HEK293 (cell line): Measurements from ENCODE around the gene SGSM2.

Experiments used
- CTCF ChIA-PET: fragments of 350-600 bp; formaldehyde crosslinking; extraction: SDS; loops from one replicate; lab custom pipeline; 2021; ENCODE audit warnings: antibody characterized with exemption; lab: Yijun Ruan, JAX
- POLR2A ChIA-PET: fragments of 300-600 bp; formaldehyde crosslinking; extraction: SDS; loops from one replicate; lab custom pipeline; 2020; ENCODE audit warnings: antibody characterized with exemption, inconsistent platforms; lab: Yijun Ruan, JAX
- H3K27ac ChIP-seq: fragments of 200-500 bp; sonication (Bioruptor generic); 2 replicates; pipeline ENCODE4 v1.5.1; 2014; ENCODE audit warnings: low read depth, low read length, control low read depth, inconsistent platforms; ENCODE audit errors: extremely low read depth
- H3K36me3 ChIP-seq, 2 experiments: fragments of 200-500 bp in 1 of 2; sonication (Bioruptor generic) in 1 of 2; 1 replicate in 1 of 2; 2 replicates in 1 of 2; pipeline ENCODE4 v1.5.1; 2014 to 2017; ENCODE audit warnings: inconsistent platforms in 2 of 2, low read length in 2 of 2; ENCODE audit not compliant: control insufficient read depth in 2 of 2, insufficient read depth in 1 of 2
- H3K4me1 ChIP-seq: fragments of 200-500 bp; sonication (Bioruptor generic); 2 replicates; pipeline ENCODE4 v1.5.1; 2014; ENCODE audit warnings: mild to moderate bottlenecking, low read length, inconsistent platforms; ENCODE audit not compliant: control insufficient read depth, insufficient read depth
- H3K4me3 ChIP-seq: 2 replicates; pipeline ENCODE4 v1.5.1; 2011; ENCODE audit warnings: low read depth, mild to moderate bottlenecking, control low read depth, low read length, moderate library complexity
- H3K9me3 ChIP-seq: fragments of 200-500 bp; sonication (Bioruptor generic); 2 replicates; pipeline ENCODE4 v1.5.1; 2014; ENCODE audit warnings: low read depth, low read length, inconsistent platforms; ENCODE audit not compliant: control insufficient read depth, insufficient read depth
- BCL11A ChIP-seq: fragments of 450-650 bp; formaldehyde crosslinking; IDR thresholded peaks from 2 replicates; pipeline ENCODE4 v1.5.1; 2016; ENCODE audit warnings: low read depth, missing biosample characterization, missing genetic modification characterization
- HOXC10 ChIP-seq: sonication (generic); formaldehyde crosslinking; IDR thresholded peaks from 2 replicates; pipeline ENCODE4 v1.8.1; 2023; ENCODE audit warnings: mild to moderate bottlenecking, missing genetic modification reagents
- PRDM1 ChIP-seq: fragments of 450-650 bp; formaldehyde crosslinking; IDR thresholded peaks from 2 replicates; pipeline ENCODE4; 2016; ENCODE audit warnings: missing biosample characterization, missing genetic modification characterization
- PRDM2 ChIP-seq: fragments of 450-650 bp; formaldehyde crosslinking; IDR thresholded peaks from 2 replicates; pipeline ENCODE4 v1.5.1; 2016; ENCODE audit warnings: missing biosample characterization, missing genetic modification characterization, borderline replicate concordance
- SALL2 ChIP-seq: fragments of 450-650 bp; formaldehyde crosslinking; IDR thresholded peaks from 2 replicates; pipeline ENCODE4 v1.5.0; 2017; ENCODE audit warnings: missing biosample characterization, mild to moderate bottlenecking, missing genetic modification characterization, borderline replicate concordance
- SETDB1 ChIP-seq: IDR thresholded peaks from one replicate; pipeline ENCODE4 v1.6.1; 2017; ENCODE audit warnings: mild to moderate bottlenecking, low read length, moderate library complexity, mixed read lengths; ENCODE audit not compliant: insufficient read length
- ZBTB11 ChIP-seq: fragments of 450-650 bp; formaldehyde crosslinking; conservative IDR thresholded peaks from 2 replicates; pipeline ENCODE4 v1.5.1; 2016; ENCODE audit warnings: low read depth, missing biosample characterization, missing genetic modification characterization
- ZBTB17 ChIP-seq: fragments of 450-650 bp; formaldehyde crosslinking; IDR thresholded peaks from 2 replicates; pipeline ENCODE4 v1.5.1; 2016; ENCODE audit warnings: missing biosample characterization, missing genetic modification characterization
- ZBTB20 ChIP-seq: fragments of 450-650 bp; formaldehyde crosslinking; IDR thresholded peaks from 2 replicates; pipeline ENCODE4 v1.5.1; 2016; ENCODE audit warnings: missing biosample characterization, missing genetic modification characterization
- ZBTB21 ChIP-seq: fragments of 450-650 bp; formaldehyde crosslinking; IDR thresholded peaks from 2 replicates; pipeline ENCODE4 v1.5.1; 2017; ENCODE audit warnings: missing biosample characterization, missing genetic modification characterization
- ZBTB44 ChIP-seq: fragments of 450-650 bp; IDR thresholded peaks from 2 replicates; pipeline ENCODE4 v1.5.1; 2018; ENCODE audit warnings: missing biosample characterization, mild to moderate bottlenecking, missing genetic modification characterization
- ZFHX2 ChIP-seq: fragments of 450-650 bp; formaldehyde crosslinking; conservative IDR thresholded peaks from 2 replicates; pipeline ENCODE4 v1.5.1; 2016; ENCODE audit warnings: missing biosample characterization, missing genetic modification characterization
- ZFP41 ChIP-seq: fragments of 450-650 bp; formaldehyde crosslinking; IDR thresholded peaks from 2 replicates; pipeline ENCODE4 v1.5.1; 2016; ENCODE audit warnings: missing biosample characterization, missing genetic modification characterization, borderline replicate concordance
- ZNF132 ChIP-seq: fragments of 450-650 bp; formaldehyde crosslinking; IDR thresholded peaks from 2 replicates; pipeline ENCODE4 v1.5.1; 2017; ENCODE audit warnings: missing biosample characterization, missing genetic modification characterization, borderline replicate concordance
- ZNF148 ChIP-seq: fragments of 450-650 bp; formaldehyde crosslinking; IDR thresholded peaks from 2 replicates; pipeline ENCODE4 v1.5.0; 2017; ENCODE audit warnings: missing biosample characterization, missing genetic modification characterization, borderline replicate concordance
- ZNF248 ChIP-seq: fragments of 450-650 bp; formaldehyde crosslinking; IDR thresholded peaks from 2 replicates; pipeline ENCODE4 v1.5.1; 2017; ENCODE audit warnings: missing biosample characterization, missing genetic modification characterization
- ZNF266 ChIP-seq: fragments of 450-650 bp; formaldehyde crosslinking; IDR thresholded peaks from 2 replicates; pipeline ENCODE4 v1.5.1; 2016; ENCODE audit warnings: missing biosample characterization, missing genetic modification characterization, low read depth
- ZNF37A ChIP-seq: fragments of 450-650 bp; IDR thresholded peaks from 2 replicates; pipeline ENCODE4 v1.5.1; 2018; ENCODE audit warnings: missing biosample characterization, missing genetic modification characterization
- ZNF510 ChIP-seq: fragments of 450-650 bp; formaldehyde crosslinking; IDR thresholded peaks from 2 replicates; pipeline ENCODE4 v1.5.1; 2018; ENCODE audit warnings: mild to moderate bottlenecking, missing genetic modification characterization, missing biosample characterization; ENCODE audit not compliant: insufficient replicate concordance
- ZNF596 ChIP-seq: fragments of 450-650 bp; IDR thresholded peaks from 2 replicates; pipeline ENCODE4 v1.5.0; 2018; ENCODE audit warnings: missing biosample characterization, mild to moderate bottlenecking, missing genetic modification characterization, moderate library complexity
- ZNF621 ChIP-seq: fragments of 450-650 bp; formaldehyde crosslinking; IDR thresholded peaks from 2 replicates; pipeline ENCODE4 v1.5.1; 2017; ENCODE audit warnings: missing biosample characterization, missing genetic modification characterization
- ZSCAN23 ChIP-seq: fragments of 450-650 bp; formaldehyde crosslinking; IDR thresholded peaks from 2 replicates; pipeline ENCODE4 v1.5.1; 2016; ENCODE audit warnings: missing biosample characterization, missing genetic modification characterization
- ZSCAN30 ChIP-seq: fragments of 450-650 bp; IDR thresholded peaks from 2 replicates; pipeline ENCODE4 v1.5.1; 2018; ENCODE audit warnings: missing biosample characterization, mild to moderate bottlenecking, missing genetic modification characterization, moderate library complexity

The SGSM2 gene

GRCh38 chr17:2400474-2400866 lies 63.2 kb downstream of the SGSM2 start:
- Histone ChIP-seq H3K4me1 (peaks cover 31% of the 10 kb centered on the region), H3K9me3 (no peaks in the 10 kb centered on the region), H3K4me3 (peak overlapping the region; percentile 75), H3K36me3 (no peaks in the 10 kb centered on the region), H3K27ac (peak overlapping the region; percentile 77)
- ChIA-PET CTCF (interaction anchor here (11.4 kb wide), 1 partner anchor 18 kb away, joined by 116 read pairs; no protein-coding TSS in a partner anchor), POLR2A (interaction anchor here (1.6 to 3.6 kb wide), 4 partner anchors 12 to 97 kb away, joined by 7 to 25 read pairs (median 8); partner anchors contain the start of genes SMG6 and SRR)
- TF ChIP-seq ZFHX2, result no peak
- TF ChIP-seq ZFP41, result no peak
- no peak for TF ChIP-seq ZSCAN23
- TF ChIP-seq ZBTB44, result no peak
- TF ChIP-seq ZNF132 (tag by site-specific recombination), result no peak
- TF ChIP-seq ZNF148 (tag by site-specific recombination), result no peak
- no peak for TF ChIP-seq ZBTB21 (tag by site-specific recombination)
- 0 out of 2 replicates have a peak, but pooled peaks have one; percentile 4 for TF ChIP-seq ZNF596
- no peak for TF ChIP-seq PRDM2 (tag by site-specific recombination)
- no peak for TF ChIP-seq ZNF37A
- TF ChIP-seq ZSCAN30 (tag by site-specific recombination), result peak; percentile 59; the same call in 1 of the 2 replicates
- no peak for TF ChIP-seq ZNF248
- no peak for TF ChIP-seq ZBTB17 (tag by site-specific recombination)
- TF ChIP-seq SETDB1, result no peak
- TF ChIP-seq ZNF621 (tag by site-specific recombination), result no peak
- TF ChIP-seq ZBTB20 (tag by site-specific recombination), result 0 out of 2 replicates have a peak, but pooled peaks have one; percentile 41
- TF ChIP-seq BCL11A, result no peak
- TF ChIP-seq ZBTB11 (tag by site-specific recombination), result peak; percentile 30; the same call in 1 of the 2 replicates
- no peak for TF ChIP-seq PRDM1 (tag by site-specific recombination)
- TF ChIP-seq SALL2 (tag by site-specific recombination), result no peak
- no peak for TF ChIP-seq ZNF266 (tag by site-specific recombination)
- TF ChIP-seq ZNF510 (tag by site-specific recombination), result no peak
- TF ChIP-seq HOXC10 (CRISPR knock-in tag), result no peak
